GM10266 (cell line): ENCODE measurements around the gene FGFBP2.

Source experiments
- DNase-seq: peaks from one replicate; pipeline ENCODE4 v3.0.0; 2012; ENCODE audit errors: extremely low spot score
- CTCF ChIP-seq: IDR thresholded peaks from 2 replicates; pipeline ENCODE4 v1.5.1; 2012; ENCODE audit warnings: mild to moderate bottlenecking, low read depth; ENCODE audit not compliant: control insufficient read depth, insufficient read depth; ENCODE audit errors: missing control alignments

Gene FGFBP2

DNA sequence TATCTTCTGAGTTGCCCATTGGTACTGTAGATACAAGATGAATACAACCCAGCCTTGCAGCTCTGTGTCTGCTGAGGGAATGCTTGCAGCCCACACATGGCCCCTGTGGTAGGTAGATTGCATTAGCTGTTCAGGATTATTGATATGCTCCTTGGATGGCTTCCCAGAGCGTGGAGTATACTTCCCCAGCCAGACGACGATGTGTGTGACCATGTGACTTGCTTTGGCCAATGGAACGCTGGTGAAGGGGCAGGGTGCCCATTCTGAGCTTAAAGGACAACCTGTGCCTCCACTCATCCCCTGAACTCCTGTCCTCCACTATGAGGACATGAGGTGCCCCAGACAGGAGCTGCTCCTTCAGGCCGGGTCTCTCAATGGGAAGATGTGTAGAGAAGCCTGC, 23.9 kb upstream of the FGFBP2 start:
- TF ChIP-seq CTCF = no peak
- DNase-seq = no peak

GRCh38 chr4:15983610-15984009, 20.6 kb upstream of the FGFBP2 start:
- TF ChIP-seq CTCF = no peak
- no peak for DNase-seq

DNA sequence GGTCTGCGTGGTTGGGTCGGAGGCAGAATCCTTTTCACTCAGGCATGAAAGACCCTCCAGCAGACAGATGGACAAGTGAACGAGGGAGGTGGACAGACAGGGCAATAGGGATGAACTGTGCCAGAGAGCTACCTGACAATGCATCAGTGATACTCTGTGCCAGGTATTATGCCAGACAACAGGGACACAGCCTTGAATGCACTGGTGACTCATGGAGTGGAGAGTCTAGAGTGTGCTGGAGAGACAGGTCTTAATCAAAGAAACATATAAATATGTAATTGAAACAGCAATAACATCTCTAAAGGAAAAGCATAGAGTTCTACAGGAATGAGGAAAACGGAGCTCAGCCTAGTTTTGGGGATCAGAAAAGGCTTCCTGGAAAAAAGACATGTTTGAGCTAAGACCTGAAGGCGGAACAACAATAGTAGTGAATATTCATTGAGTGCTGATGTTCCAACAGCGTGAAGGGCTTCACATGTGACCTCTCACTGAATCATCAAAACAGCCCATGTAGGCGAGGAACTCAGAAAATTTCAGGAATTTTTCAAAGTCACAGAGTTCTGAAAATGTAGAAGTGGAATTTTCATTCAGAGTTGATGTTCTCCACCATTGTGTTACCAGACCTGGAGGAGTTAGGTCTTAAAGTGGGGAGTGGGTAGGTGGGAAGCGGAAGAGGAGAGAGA, 20.0 kb upstream of the FGFBP2 start:
- TF ChIP-seq CTCF = no peak
- no peak for DNase-seq

GRCh38 chr4:15976456-15977447, 13.8 kb upstream of the FGFBP2 start:
- DNase-seq = no peak
- no peak for TF ChIP-seq CTCF

DNA sequence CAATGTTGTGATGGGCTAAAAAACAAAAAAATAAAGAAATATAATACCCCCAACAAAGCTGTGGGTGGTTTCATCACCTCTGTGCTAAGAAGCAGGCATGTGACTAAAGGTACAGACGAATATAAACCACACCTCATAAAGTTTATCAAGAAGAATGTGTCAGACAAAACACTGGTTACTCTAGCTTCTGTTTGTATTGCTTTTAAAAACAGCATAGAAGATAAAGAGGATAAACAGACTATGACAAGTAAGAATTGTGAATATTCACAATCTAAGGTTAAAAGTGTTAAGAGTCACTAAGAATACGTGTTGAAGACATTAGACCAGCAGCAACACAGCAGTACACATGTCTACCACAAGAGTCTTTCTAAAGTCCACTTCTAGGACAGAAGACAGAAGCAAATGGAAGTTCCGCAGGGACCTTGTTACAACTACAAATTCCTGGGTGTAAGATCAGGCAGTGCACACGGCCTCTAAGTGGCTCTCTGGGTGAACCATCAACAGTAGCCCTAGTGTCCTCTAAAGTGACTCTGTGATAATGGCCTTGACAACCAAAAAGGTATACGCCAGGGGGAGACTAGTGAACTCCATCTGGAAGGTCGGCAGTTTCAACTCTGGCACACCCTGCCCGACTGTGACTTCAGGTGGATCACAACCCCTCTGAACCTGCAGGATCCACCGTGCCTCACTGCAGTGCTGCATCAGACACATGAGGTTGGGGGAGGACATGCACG, 8.3 kb upstream of the FGFBP2 start:
- no peak for TF ChIP-seq CTCF
- no peak for DNase-seq

DNA sequence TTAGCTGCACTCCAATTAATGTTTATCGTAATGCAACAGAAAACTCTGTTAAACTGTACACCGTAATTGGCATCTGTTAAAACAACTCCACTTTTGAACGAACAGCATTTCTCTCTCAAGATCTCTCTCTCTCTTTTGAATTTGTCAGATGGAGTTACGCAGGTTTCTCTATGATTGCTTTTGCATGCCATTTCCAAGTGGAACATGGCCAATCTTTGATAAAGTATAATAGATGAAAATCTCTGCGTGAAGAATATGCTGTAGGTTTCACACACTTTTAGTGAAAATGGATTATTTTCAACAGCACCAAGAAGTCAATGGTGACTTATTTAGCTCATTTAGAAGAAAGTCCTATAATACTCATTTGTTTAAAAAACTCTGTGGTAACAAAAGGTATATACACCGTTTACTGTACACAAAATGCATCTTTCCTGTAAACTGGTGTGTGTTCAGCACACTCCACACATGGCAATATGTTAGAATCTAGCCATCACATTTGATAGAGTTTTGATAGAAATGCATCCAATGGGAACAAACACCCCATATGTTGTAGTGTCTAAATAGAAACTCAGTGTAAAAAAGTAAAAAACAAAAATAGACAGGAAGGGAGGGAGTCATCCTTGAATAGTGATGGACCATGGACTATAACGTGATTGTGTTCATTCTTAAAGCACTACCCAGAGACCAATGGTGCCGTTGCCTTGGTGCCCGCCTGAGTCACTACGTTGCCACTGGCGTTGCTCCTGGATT, 5.8 kb upstream of the FGFBP2 start:
- no peak for TF ChIP-seq CTCF
- DNase-seq = no peak
